H1 (cell line): ENCODE results near the gene SSNA1. TPM values are rescaled to one million over a fixed set of nuclear protein-coding genes. Genes with fewer than 3 reads are reported as not detected.

Experiments used
- CTCF ChIA-PET: fragments of 300-600 bp; sonication (Branson Sonifier 250); formaldehyde crosslinking; loops from one replicate; lab custom pipeline; 2021; ENCODE audit not compliant: partially characterized antibody; lab: Charles Lee
- POLR2A ChIA-PET: fragments of 300-600 bp; sonication (Branson Sonifier 250); formaldehyde crosslinking; loops from one replicate; lab custom pipeline; 2021; ENCODE audit warnings: inconsistent platforms; ENCODE audit not compliant: partially characterized antibody; lab: Charles Lee
- DNase-seq, 2 experiments: peaks; one replicate each; pipeline versions ENCODE4 v3.0.0 to v3.0.0-alpha.2; 2010 to 2022; ENCODE audit warnings: low spot score in 2 of 2, low read depth in 1 of 2, mixed read lengths in 1 of 2
- FAIRE-seq: peaks from 2 replicates; lab custom pipeline; 2011; peaks lifted over from hg19 to GRCh38; lab: Jason Lieb, UNC
- H2AFZ ChIP-seq: 2 replicates; pipeline ENCODE4 v1.8.1; 2012; ENCODE audit warnings: low read length, inconsistent platforms
- H2AK5ac ChIP-seq: 2 replicates; pipeline ENCODE4 v1.6.1; 2013; ENCODE audit warnings: low read depth, low read length
- H2BK120ac ChIP-seq: replicated peaks from 2 replicates; pipeline ENCODE3; 2013; ENCODE audit warnings: low read depth, low read length, inconsistent platforms
- H2BK12ac ChIP-seq: 2 replicates; pipeline ENCODE4 v1.6.1; 2013; ENCODE audit warnings: low read depth, low read length
- H2BK15ac ChIP-seq: 2 replicates; pipeline ENCODE4 v1.6.1; 2013; ENCODE audit warnings: low read length
- H2BK20ac ChIP-seq: 2 replicates; pipeline ENCODE4 v1.6.1; 2013; ENCODE audit warnings: low read length
- H2BK5ac ChIP-seq: 2 replicates; pipeline ENCODE4 v1.6.1; 2013; ENCODE audit warnings: low read depth, low read length
- H3K14ac ChIP-seq: 2 replicates; pipeline ENCODE4 v1.6.1; 2013; ENCODE audit warnings: inconsistent platforms; ENCODE audit not compliant: insufficient read length
- H3K18ac ChIP-seq: 2 replicates; pipeline ENCODE4 v1.6.1; 2013; ENCODE audit warnings: low read length; ENCODE audit errors: extremely low read depth
- H3K23ac ChIP-seq: 2 replicates; pipeline ENCODE4 v1.6.1; 2013; ENCODE audit warnings: inconsistent platforms; ENCODE audit not compliant: insufficient read length
- H3K23me2 ChIP-seq: 2 replicates; pipeline ENCODE4 v1.6.1; 2013; ENCODE audit warnings: low read depth, low read length
- H3K27ac ChIP-seq: 2 replicates; pipeline ENCODE4 v1.6.1; 2011; ENCODE audit warnings: low read depth, low read length, inconsistent platforms
- H3K27me3 ChIP-seq, 4 experiments: replicated peaks in 1 of 4; 1 replicate in 1 of 4; 2 replicates in 3 of 4; pipeline versions ENCODE4 v1.6.1 to v1.8.1; 2011 to 2013; ENCODE audit warnings: low read length in 3 of 4, mild to moderate bottlenecking in 3 of 4, inconsistent platforms in 2 of 4, mixed read lengths in 2 of 4, moderate library complexity in 1 of 4; ENCODE audit not compliant: control insufficient read depth in 3 of 4, insufficient read depth in 3 of 4; ENCODE audit errors: extremely low read depth in 1 of 4
- H3K36me3 ChIP-seq, 4 experiments: 2 replicates each; pipeline versions ENCODE4 v1.6.1 to v1.8.1; 2011 to 2013; ENCODE audit warnings: mild to moderate bottlenecking in 4 of 4, low read length in 3 of 4, moderate library complexity in 2 of 4, control low read depth in 1 of 4, inconsistent platforms in 1 of 4; ENCODE audit not compliant: insufficient read depth in 4 of 4, control insufficient read depth in 2 of 4
- H3K4ac ChIP-seq: replicated peaks from 2 replicates; pipeline ENCODE3; 2013; ENCODE audit warnings: low read length, low read depth, mixed read lengths, inconsistent platforms; ENCODE audit not compliant: insufficient read length
- H3K4me1 ChIP-seq, 4 experiments: replicated peaks in 1 of 4; 1 replicate in 1 of 4; 2 replicates in 3 of 4; pipeline versions ENCODE4 v1.6.1 to v1.8.1; 2011 to 2013; ENCODE audit warnings: low read length in 3 of 4, inconsistent platforms in 2 of 4, mixed read lengths in 1 of 4; ENCODE audit not compliant: insufficient read depth in 4 of 4, control insufficient read depth in 3 of 4
- H3K4me2 ChIP-seq, 2 experiments: 2 replicates each; pipeline versions ENCODE4 v1.6.1 to v1.8.1; 2011 to 2013; ENCODE audit warnings: low read depth in 2 of 2, low read length in 2 of 2, control low read depth in 1 of 2, inconsistent platforms in 1 of 2, mild to moderate bottlenecking in 1 of 2; ENCODE audit not compliant: insufficient read depth in 1 of 2
- H3K4me3 ChIP-seq, 4 experiments: fragments of 200-600, 300-600 bp in 1 of 4; sonication (generic), shearing (Covaris generic), sonication (Bioruptor Twin) in 1 of 4; 2 replicates each; pipeline versions ENCODE4 v1.5.1 to v1.8.1; 2011 to 2016; ENCODE audit warnings: low read length in 4 of 4, low read depth in 3 of 4, control low read depth in 2 of 4, inconsistent platforms in 2 of 4, mild to moderate bottlenecking in 2 of 4, mixed read lengths in 1 of 4, moderate library complexity in 1 of 4; ENCODE audit not compliant: insufficient read depth in 2 of 4; ENCODE audit errors: extremely low read depth in 1 of 4
- H3K56ac ChIP-seq: replicated peaks from 2 replicates; pipeline ENCODE3; 2013; ENCODE audit warnings: low read depth, mild to moderate bottlenecking, mixed read lengths, low read length, inconsistent platforms; ENCODE audit not compliant: insufficient read length
- H3K79me1 ChIP-seq: 2 replicates; pipeline ENCODE4 v1.6.1; 2013; ENCODE audit warnings: low read depth, low read length, control low read depth
- H3K79me2 ChIP-seq, 2 experiments: 2 replicates each; pipeline versions ENCODE4 v1.6.1 to v1.8.1; 2012 to 2013; ENCODE audit warnings: low read length in 2 of 2, mild to moderate bottlenecking in 2 of 2, inconsistent platforms in 1 of 2; ENCODE audit not compliant: insufficient read depth in 2 of 2, control insufficient read depth in 1 of 2
- H3K9ac ChIP-seq, 4 experiments: replicated peaks in 1 of 4; 1 replicate in 1 of 4; 2 replicates in 3 of 4; pipeline versions ENCODE4 v1.6.1 to v1.8.1; 2011 to 2013; ENCODE audit warnings: low read depth in 3 of 4, low read length in 3 of 4, control low read depth in 2 of 4, mild to moderate bottlenecking in 2 of 4, moderate library complexity in 2 of 4, inconsistent platforms in 1 of 4; ENCODE audit errors: extremely low read depth in 1 of 4
- H3K9me3 ChIP-seq, 2 experiments: 2 replicates each; pipeline versions ENCODE4 v1.6.1 to v1.8.1; 2012 to 2013; ENCODE audit warnings: mild to moderate bottlenecking in 2 of 2, moderate library complexity in 2 of 2, control low read depth in 1 of 2, inconsistent platforms in 1 of 2, low read depth in 1 of 2, low read length in 1 of 2, mixed read lengths in 1 of 2; ENCODE audit not compliant: insufficient read depth in 2 of 2
- H4K20me1 ChIP-seq, 2 experiments: replicated peaks in 1 of 2; 2 replicates each; pipeline versions ENCODE3 to v1.8.1; 2011 to 2013; ENCODE audit warnings: inconsistent platforms in 2 of 2, low read length in 2 of 2, mild to moderate bottlenecking in 1 of 2; ENCODE audit not compliant: insufficient read depth in 2 of 2, control insufficient read depth in 1 of 2
- H4K5ac ChIP-seq: 2 replicates; pipeline ENCODE4 v1.6.1; 2013; ENCODE audit warnings: low read length, low read depth, mixed read lengths, inconsistent platforms; ENCODE audit not compliant: insufficient read length
- H4K8ac ChIP-seq: 2 replicates; pipeline ENCODE4 v1.8.0; 2013; ENCODE audit warnings: mild to moderate bottlenecking, moderate library complexity, low read length, inconsistent platforms; ENCODE audit not compliant: insufficient read depth; ENCODE audit errors: extremely low read depth
- H4K91ac ChIP-seq: replicated peaks from 2 replicates; pipeline ENCODE3; 2013; ENCODE audit warnings: low read length, mixed read lengths, inconsistent platforms; ENCODE audit not compliant: insufficient read length
- ASH2L ChIP-seq: fragments of 200-600, 300-600 bp; sonication (generic); IDR thresholded peaks from one replicate; pipeline ENCODE4 v1.7.1; 2017; ENCODE audit warnings: low read length
- ATF2 ChIP-seq: IDR thresholded peaks from 2 replicates; pipeline ENCODE4 v1.6.1; 2012; ENCODE audit warnings: low read length, inconsistent platforms
- CREB1 ChIP-seq: IDR thresholded peaks from 2 replicates; pipeline ENCODE4 v1.6.1; 2012; ENCODE audit warnings: inconsistent platforms
- KDM1A ChIP-seq: fragments of 200-600, 300-600 bp; sonication (generic); IDR thresholded peaks from 2 replicates; pipeline ENCODE4 v1.7.1; 2016; ENCODE audit warnings: mild to moderate bottlenecking, low read length, borderline replicate concordance
- MAX ChIP-seq: IDR thresholded peaks from 2 replicates; pipeline ENCODE4 v1.6.1; 2012; ENCODE audit warnings: inconsistent platforms
- RNF2 ChIP-seq: fragments of 200-900, 300-1000 bp; sonication (generic); IDR thresholded peaks from 2 replicates; pipeline ENCODE4 v1.7.1; 2016; ENCODE audit warnings: borderline replicate concordance, low read depth, mild to moderate bottlenecking, antibody characterized with exemption, low read length; ENCODE audit not compliant: poor library complexity, severe bottlenecking; ENCODE audit errors: missing control alignments
- SP2 ChIP-seq: IDR thresholded peaks from 2 replicates; pipeline ENCODE4 v1.6.1; 2012; ENCODE audit warnings: mild to moderate bottlenecking, low read length, inconsistent platforms
- SUZ12 ChIP-seq: fragments of 200-600 bp; sonication (generic); IDR thresholded peaks from 2 replicates; pipeline ENCODE4 v1.6.1; 2012; ENCODE audit warnings: mild to moderate bottlenecking, inconsistent platforms, low read length, moderate library complexity, mixed read lengths
- USF2 ChIP-seq: IDR thresholded peaks from 2 replicates; pipeline ENCODE4 v1.6.1; 2011; ENCODE audit warnings: low read length, improper control_type of control experiment
- ZNF274 ChIP-seq: IDR thresholded peaks from 2 replicates; pipeline ENCODE4 v1.7.0; 2012; ENCODE audit warnings: low read length, borderline replicate concordance; ENCODE audit errors: extremely low read depth
- WGBS, 2 experiments: shearing (Covaris generic) in 1 of 2; methylation state at CpG; one replicate each; pipeline versions ENCODE4 v1.1.6 to v1.1.7; 2013 to 2015; ENCODE audit warnings: low lambda C conversion rate in 2 of 2, mixed read lengths in 2 of 2, inconsistent platforms in 1 of 2, low coverage in 1 of 2, missing lambda C conversion rate in 1 of 2; ENCODE audit not compliant: insufficient replicate concordance in 2 of 2, insufficient coverage in 1 of 2, insufficient read length in 1 of 2; ENCODE audit errors: extremely low coverage in 1 of 2, missing lambda C conversion rate in 1 of 2; 5-methylcytosine and 5-hydroxymethylcytosine counted together
- polyA plus RNA-seq, 7 experiments: library from polyadenylated mRNA; depleted of rRNA in 3 of 7; stranded (reverse) in 5 of 7; unstranded in 2 of 7; fragments of >200 nt in 5 of 7; fragments of 200-250 nt in 2 of 7; gene quantifications; 1 replicate in 5 of 7; 2 replicates in 1 of 7; 4 replicates in 1 of 7; pipeline versions ENCODE4 v1.2.1 to v1.2.3, GENCODE V29; 2011 to 2013; ENCODE audit warnings: missing spikeins in 2 of 7, mixed read lengths in 2 of 7
- total RNA-seq: library from RNA; stranded (reverse); fragmentation: NEBNext Ultra II Directional; extraction: Animal tissue kit (Norgen Biotek cat#: 25700); gene quantifications from 2 replicates; pipeline ENCODE4 v1.2.1, GENCODE V29; 2021

Gene SSNA1
- total and polyA plus RNA-seq, 2 of the 8 experiments (the other 6 are each of a cell fraction or from before 2014, with no cell fraction given): 87.3 to 157 TPM

GRCh38 chr9:137168573-137168903, 19.9 kb upstream of the SSNA1 start:
- ChIA-PET CTCF (interaction anchor here (0.9 to 2.2 kb wide), 5 partner anchors 11 to 139 kb away, joined by 3 to 5 read pairs (median 3); a partner anchor contains a TSS), POLR2A (interaction anchor here (0.6 to 3.0 kb wide), 9 partner anchors 11 to 98 kb away, joined by 3 to 14 read pairs (median 4); partner anchors contain the start of gene TUBB4B)
- Histone ChIP-seq H3K27ac (no peak overlapping the region), H3K4me2 (peak overlapping the region; percentile 68 to 96), H3K23ac (no peak overlapping the region), H3K18ac (no peak overlapping the region), H2BK120ac (no peak overlapping the region), H3K36me3 (no peaks in the 10 kb centered on the region; a peak in 1 of 8 replicates), H3K4me3 (peak overlapping the region; percentile 35 to 65 (median 49); a peak in 7 of 8 replicates), H3K4me1 (peaks cover 0 to 16% (median 11%) of the 10 kb centered on the region in 4 experiments; a peak in 6 of 7 replicates), H2BK5ac (no peak overlapping the region), H2BK12ac (no peak overlapping the region), H4K5ac (no peak overlapping the region), H3K27me3 (peaks cover 43 to 90% (median 74%) of the 10 kb centered on the region in 4 experiments), H2BK15ac (no peak overlapping the region), H3K23me2 (peaks cover 15% of the 10 kb centered on the region; the same call in 1 of the 2 replicates), H2AFZ (no peak overlapping the region), H3K79me2 (no peaks in the 10 kb centered on the region), H4K91ac (no peak overlapping the region), H3K9ac (no peak overlapping the region), H3K9me3 (no peaks in the 10 kb centered on the region), H4K20me1 (peaks cover 0 to 13% of the 10 kb centered on the region in 2 experiments), H3K14ac (no peak overlapping the region), H3K4ac (no peak overlapping the region), H2BK20ac (no peak overlapping the region), H3K56ac (no peak overlapping the region), H3K79me1 (no peaks in the 10 kb centered on the region; the same call in 1 of the 2 replicates), H2AK5ac (no peak overlapping the region), H4K8ac (no peak overlapping the region)
- FAIRE-seq (no peak), DNase-seq (peak in 1 of 2 experiments; percentile 64)
- 0% methylated on average over 16 of the region's 36 CpGs; no CpG with 5 or more reads in 1 of the 2 experiments for WGBS, 2 experiments
- TF ChIP-seq USF2 (no peak), CREB1 (no peak), ATF2 (no peak), MAX (peak; percentile 24), SP2 (no peak), ASH2L (no peak), KDM1A (no peak), RNF2 (no peak), ZNF274 (no peak), SUZ12 (peak; percentile 80)
